NCI-H1930 (cell line): ENCODE results near the gene SLC5A8.

Experiments used
- DNase-seq, 2 experiments: peaks; one replicate each; lab custom pipeline; 2025; lab: John Stamatoyannopoulos, UW

The SLC5A8 gene, protein sequence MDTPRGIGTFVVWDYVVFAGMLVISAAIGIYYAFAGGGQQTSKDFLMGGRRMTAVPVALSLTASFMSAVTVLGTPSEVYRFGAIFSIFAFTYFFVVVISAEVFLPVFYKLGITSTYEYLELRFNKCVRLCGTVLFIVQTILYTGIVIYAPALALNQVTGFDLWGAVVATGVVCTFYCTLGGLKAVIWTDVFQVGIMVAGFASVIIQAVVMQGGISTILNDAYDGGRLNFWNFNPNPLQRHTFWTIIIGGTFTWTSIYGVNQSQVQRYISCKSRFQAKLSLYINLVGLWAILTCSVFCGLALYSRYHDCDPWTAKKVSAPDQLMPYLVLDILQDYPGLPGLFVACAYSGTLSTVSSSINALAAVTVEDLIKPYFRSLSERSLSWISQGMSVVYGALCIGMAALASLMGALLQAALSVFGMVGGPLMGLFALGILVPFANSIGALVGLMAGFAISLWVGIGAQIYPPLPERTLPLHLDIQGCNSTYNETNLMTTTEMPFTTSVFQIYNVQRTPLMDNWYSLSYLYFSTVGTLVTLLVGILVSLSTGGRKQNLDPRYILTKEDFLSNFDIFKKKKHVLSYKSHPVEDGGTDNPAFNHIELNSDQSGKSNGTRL

DNA sequence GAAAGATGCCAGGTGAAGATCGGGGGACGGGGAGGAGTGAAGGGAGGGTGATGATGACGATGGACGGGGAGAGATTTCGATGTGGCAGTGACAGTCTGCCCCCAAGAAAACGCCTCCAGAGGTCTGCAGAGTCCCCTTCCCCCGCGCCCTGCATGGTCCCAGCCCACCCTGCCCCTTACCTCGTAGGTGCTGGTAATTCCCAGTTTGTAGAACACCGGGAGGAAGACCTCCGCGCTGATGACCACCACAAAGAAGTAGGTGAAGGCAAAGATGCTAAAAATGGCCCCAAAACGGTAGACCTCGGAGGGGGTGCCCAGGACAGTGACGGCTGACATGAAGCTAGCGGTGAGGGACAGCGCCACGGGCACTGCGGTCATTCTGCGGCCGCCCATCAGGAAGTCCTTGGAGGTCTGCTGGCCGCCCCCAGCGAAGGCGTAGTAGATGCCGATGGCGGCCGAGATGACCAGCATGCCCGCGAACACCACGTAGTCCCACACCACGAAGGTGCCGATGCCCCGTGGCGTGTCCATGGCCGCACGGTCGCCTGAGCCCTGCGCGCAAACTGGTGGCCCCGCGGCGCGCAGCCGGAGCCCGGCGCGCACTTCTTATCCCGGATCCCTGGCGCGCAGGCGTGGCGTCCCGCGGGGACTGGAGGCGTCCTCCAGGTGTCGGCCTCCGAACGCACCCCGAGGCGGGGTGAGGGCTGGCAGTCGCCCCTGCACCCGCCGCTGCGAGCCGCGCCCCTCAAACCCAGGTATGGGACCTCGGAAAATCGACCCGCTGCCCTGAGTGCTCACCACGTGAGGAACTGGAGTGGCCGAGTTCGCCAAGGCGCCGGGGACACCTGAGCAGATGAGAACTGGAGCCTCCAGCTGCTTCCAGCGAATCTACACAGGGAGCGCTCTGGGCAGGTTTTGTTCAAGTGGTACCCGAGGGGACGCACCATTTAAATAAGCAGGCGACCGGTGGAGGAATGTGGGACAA is at the start of gene SLC5A8:
Gene SLC5A8, minus strand, starts transcription at position 920 of the 984 bp plus-strand sequence. Its CDS starts 390 bp downstream, at position 530.
- peak; percentile 2 to 29 for DNase-seq

DNA sequence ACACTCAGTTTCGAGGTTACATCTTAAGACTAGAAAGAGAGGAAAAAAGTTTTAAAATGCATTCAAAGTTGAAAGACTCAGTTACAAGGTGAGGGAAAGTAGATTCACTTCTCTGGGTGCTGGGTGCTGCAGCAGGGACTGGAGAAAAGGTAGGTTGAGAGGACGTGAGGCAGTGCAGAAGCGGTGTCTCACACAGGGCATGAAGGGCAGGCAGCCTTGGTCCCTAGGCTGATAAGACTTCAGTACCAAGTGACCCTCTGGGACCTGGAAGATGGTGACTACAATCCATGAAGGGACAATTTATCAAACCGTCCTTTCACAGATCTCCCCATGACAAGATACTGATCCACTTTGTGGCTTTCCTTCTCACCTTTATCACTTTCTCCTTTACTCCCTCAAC is 47.3 kb upstream of the SLC5A8 start:
- no peak for DNase-seq

DNA sequence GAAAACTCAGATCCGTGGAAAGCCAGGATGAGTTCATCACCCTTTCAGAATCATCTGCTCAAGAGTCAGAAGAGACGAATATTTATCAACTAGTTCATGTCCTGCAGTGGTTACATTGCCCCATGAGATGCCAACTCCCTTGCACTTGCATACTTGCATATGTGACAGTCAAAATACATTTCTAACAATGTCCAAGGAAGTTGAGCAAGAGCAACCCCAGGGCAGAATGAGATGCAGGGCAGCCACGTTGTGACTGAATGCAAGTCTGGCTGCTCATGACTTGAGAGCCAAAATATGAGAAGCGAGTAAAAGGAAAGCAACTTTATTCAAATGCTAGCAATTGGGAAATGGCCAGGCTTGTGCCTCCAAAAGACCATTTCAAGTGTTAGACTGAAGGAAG is 46.2 kb upstream of the SLC5A8 start:
- DNase-seq = no peak

DNA sequence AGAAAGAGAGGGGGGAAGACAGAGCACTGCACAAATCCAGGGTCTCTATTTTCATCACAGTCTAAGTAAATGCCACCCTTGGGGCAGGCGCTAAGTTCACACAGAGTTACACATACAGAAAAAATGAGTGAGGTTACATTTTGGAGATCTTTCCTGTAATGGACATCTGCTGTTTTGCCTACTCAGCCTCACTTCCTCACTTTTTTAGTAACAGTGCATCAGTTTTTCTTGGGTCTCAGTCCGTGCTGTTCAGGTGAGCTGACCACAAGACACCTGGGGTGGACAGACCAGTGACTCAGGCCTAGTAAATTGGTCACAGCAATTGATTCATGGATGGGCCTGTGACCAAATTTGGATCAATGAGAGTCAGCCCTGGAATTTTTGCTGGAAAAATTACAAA is 33.6 kb upstream of the SLC5A8 start:
- DNase-seq = no peak

- DNase-seq = no peak
These were observed 33.0 kb upstream of the SLC5A8 start for GRCh38 chr12:101243074-101243473.

DNA sequence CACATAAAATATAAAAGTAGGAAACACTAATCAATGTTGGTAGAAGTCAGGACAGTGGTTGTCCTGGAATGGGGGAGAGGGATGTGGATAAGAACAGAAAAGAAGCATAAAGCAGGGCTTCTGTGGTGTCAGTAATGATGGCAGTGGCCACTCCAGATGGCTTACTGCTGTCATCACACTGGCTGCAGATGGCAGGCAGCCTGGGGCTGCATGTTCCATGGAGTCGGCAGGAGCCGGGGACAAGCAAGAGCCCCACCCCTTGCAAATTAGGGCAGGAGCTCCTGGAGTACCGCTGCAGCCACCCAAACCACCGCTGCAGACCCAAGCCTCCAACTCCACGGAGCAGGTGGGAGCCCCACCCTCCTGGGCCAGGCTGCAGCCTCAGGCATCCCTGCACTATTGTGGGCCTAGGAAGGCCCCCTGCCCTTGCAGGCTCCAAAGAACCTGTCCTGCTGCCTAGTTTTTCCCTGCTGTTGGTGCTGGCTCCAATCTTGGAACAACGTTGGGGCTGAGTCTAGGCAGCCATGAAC is 28.8 kb upstream of the SLC5A8 start:
- no peak for DNase-seq

- no peak for DNase-seq
These were observed 28.3 kb upstream of the SLC5A8 start for GRCh38 chr12:101238306-101238705.

GRCh38 chr12:101235686-101236085 is 25.6 kb upstream of the SLC5A8 start:
- DNase-seq = no peak

DNA sequence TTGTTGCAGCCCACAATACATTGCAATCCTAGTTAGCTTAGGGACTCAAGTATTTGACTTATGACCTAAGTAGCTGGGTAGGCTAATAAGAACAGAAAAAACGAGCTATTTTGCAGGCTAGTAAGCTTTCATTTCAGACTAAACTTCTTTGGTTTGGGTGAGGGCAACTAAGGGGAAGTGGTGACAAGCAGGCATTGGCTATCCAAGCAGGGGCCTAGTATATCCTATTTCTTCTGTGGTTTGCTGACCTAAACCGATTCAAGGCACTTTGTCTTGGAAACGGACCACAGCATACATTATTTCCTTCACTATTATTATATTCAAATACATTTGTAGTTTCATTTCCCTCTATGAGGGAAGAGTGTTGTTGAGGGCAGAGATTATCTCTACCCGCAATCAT is 21.6 kb upstream of the SLC5A8 start:
- DNase-seq = no peak

GRCh38 chr12:101230547-101230946 is 20.5 kb upstream of the SLC5A8 start:
- DNase-seq = no peak

DNA sequence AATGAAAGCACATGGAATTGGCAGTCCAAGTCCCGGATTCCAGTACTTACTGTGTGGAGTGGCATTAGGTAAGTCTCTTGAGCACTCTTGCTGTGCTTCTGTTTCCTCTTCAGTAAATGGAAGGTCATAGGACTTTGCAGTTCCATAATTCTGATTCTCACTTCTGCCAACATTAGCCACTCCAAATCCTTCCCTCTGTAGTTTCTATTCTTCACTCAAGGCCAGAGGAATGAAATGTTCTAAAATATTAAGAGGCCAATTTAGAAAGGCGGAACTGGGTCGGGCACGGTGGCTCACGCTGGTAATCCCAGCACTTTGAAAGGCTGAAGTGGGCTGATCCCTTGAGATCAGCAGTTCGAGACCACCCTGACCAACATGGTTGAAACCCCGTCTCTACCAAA is 19.8 kb upstream of the SLC5A8 start:
- DNase-seq = no peak

DNA sequence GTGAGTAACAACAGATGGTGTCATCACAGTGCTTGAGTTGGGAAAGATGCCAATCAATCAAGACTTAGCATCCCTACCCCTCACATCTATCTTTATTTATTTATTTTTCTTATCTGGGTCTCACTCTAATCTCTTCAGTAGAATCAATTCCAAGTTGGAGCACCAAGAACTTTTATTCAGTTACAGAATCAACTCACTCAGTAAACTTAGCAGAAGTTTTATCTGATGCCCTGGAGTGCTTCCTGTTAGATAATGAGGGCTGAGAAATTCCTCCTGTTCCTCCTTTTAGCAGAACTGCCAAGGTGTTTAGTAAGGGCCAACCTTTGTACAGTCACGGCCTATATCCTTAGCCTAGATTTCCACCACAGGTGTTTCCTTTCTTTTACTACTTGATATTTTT is 11.3 kb upstream of the SLC5A8 start:
- DNase-seq = no peak

- no peak for DNase-seq
These were observed 6.8 kb upstream of the SLC5A8 start for GRCh38 chr12:101216810-101217209.

GRCh38 chr12:101207086-101207780 is 2.8 kb downstream of the SLC5A8 start:
- no peak for DNase-seq

DNA sequence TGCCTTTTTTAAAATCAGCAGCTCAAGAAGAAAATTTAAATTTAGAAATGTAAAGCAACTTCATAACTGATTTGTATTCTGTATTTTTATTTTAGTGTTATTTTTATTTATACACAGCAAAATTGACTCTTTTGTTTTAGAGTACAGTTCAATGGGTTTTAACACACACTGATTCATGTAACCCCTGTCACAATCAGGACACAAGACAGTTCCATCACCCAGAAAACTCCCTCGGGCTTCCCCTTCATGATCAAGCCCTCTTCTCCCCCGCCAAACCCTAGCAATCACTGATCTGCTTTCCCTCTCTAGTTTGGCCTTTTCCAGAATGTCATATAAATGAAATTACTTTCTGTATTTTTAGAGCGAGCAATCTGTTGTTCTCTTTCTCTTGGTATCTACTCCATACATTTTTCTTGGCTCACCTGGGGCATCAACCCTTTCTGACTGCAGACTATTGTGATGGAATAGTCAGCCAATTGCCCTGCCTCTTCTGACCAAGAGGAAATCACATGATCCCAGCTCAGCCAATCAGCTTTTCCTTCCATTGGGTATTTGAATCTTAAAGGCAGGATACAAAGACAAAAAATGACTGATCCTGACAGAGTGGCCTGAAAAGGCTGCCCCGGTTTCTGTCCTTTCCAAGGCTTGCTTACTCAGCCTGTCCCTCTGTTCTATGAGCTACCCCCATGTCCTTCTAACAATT is 5.3 kb downstream of the SLC5A8 start:
- DNase-seq = no peak

- DNase-seq = no peak
These were observed 9.2 kb downstream of the SLC5A8 start for GRCh38 chr12:101200824-101201223.

DNA sequence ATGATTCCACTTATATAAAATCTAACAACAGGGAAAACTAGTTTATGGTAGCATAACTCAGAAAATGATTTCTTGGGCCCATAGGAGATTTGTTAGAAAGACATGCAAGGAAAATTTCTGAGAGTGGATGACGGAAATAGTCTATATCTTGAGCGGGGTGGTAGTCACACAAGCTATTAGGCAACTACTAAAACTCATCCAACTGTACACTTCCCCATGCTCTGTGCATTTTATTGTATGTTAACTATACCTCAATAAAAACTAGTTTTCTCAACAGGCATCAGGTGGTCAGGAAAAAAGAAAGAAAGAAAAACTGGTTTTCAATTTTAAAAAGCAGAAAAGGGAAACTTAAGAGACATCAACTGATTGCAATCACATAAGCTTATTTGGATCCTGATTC is 9.9 kb downstream of the SLC5A8 start:
- DNase-seq = no peak

DNA sequence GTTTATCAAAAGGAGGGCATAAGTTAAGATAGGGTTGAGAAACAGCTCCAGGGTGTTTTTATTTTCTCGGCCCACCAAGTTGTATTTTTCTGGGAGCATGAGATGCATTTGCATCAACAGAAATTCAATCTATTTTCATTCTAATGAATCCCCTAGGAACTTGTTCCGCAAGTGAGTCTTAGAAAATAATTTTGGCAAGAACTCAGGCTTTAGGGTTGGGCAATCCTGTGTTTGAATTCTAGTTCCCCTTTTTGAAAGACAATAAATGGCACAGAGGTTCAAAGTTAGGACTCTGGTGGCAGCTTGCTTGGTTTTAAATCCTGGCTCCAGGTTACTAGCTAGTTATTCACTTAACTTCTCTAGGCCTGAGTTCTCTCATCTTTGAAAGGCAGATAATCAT is 23.7 kb downstream of the SLC5A8 start:
- DNase-seq = no peak

GRCh38 chr12:101181776-101182175 is 28.3 kb downstream of the SLC5A8 start:
- no peak for DNase-seq

DNA sequence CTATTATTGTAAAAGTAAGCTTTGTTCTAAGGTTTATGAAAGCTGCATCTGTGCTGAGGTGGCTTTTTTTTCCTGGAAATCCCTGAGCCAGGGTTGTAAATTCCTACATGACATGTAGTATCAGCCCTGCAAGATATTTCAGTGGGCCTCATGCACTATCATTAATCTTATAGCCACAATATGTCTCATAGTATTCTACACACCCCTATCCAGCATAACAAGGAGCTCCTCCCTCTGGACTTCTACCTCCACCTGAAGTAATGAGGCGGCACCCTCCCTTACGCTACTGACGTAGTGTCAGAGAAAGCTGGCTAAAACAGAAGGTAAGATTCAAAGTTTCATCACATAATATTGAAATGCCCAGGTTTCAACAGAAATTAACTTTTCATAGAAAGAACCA is 35.5 kb downstream of the SLC5A8 start:
- no peak for DNase-seq

DNA sequence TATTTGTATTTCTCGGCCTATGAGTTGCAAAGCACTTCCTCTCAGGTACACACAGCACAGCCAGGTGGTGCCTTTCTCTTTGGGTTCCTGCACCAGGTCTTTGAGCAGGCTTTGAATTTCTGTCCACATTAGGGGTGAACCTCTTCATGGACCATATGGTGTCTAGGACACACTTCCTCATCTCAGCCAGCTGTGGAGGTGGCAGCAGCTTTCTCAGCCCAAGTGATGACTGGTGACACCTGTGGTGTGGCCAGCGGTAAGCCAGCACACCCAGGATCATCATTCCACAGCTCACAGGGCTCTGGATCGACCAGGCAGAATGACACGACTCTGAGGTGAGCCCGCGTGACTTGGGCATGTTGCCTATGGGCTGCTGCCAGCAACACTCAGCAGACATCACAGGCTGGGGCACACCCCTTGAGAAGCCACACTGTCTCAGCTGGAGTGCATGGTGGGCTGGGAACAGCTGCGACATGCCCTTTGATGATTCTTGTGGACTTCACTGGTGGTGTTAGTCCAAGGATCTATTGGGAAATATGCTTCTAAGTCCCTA is 36.8 kb downstream of the SLC5A8 start:
- DNase-seq = no peak
